KOPT-K1 (cell line): ENCODE data around the gene GATD1.

Experiments
- H3K27ac ChIP-seq: fragments of 200-600 bp; sonication (generic); 2 replicates; pipeline ENCODE4 v1.5.1; 2016; ENCODE audit warnings: antibody characterized with exemption, mild to moderate bottlenecking, low read depth, low read length; ENCODE audit not compliant: poor library complexity, severe bottlenecking
- H3K36me3 ChIP-seq: fragments of 200-600 bp; sonication (generic); 2 replicates; pipeline ENCODE4 v1.5.1; 2017; ENCODE audit warnings: antibody characterized with exemption, mild to moderate bottlenecking, low read length, moderate library complexity; ENCODE audit not compliant: insufficient read depth
- H3K9me3 ChIP-seq: fragments of 200-600 bp; sonication (generic); 2 replicates; pipeline ENCODE4 v1.5.1; 2017; ENCODE audit warnings: antibody characterized with exemption, low read length, mild to moderate bottlenecking; ENCODE audit not compliant: insufficient read depth, poor library complexity, severe bottlenecking

Gene GATD1

GRCh38 chr11:779955-780532 lies 2.8 kb upstream of the GATD1 start:
- peaks cover 15% of the 10 kb centered on the region; the same call in 1 of the 2 replicates for H3K36me3 ChIP-seq
- H3K27ac ChIP-seq: no peak overlapping the region
- H3K9me3 ChIP-seq: no peaks in the 10 kb centered on the region

- no peak overlapping the region for H3K27ac ChIP-seq
- H3K9me3 ChIP-seq: no peaks in the 10 kb centered on the region
- peaks cover 23% of the 10 kb centered on the region; the same call in 1 of the 2 replicates for H3K36me3 ChIP-seq
Observed at GRCh38 chr11:778976-779954, 2.0 kb upstream of the GATD1 start.

GRCh38 chr11:776561-777287 lies 563 bp downstream of the GATD1 start:
- peak overlapping the region; percentile 91 for H3K27ac ChIP-seq
- H3K9me3 ChIP-seq: no peaks in the 10 kb centered on the region
- H3K36me3 ChIP-seq: peaks cover 47% of the 10 kb centered on the region

GRCh38 chr11:776263-776560 lies 1.1 kb downstream of the GATD1 start:
- Histone ChIP-seq H3K27ac (peak overlapping the region; percentile 91), H3K36me3 (peaks cover 52% of the 10 kb centered on the region), H3K9me3 (no peaks in the 10 kb centered on the region)

GRCh38 chr11:774873-775592 lies 2.3 kb downstream of the GATD1 start:
- Histone ChIP-seq H3K27ac (no peak overlapping the region), H3K36me3 (peaks cover 64% of the 10 kb centered on the region), H3K9me3 (no peaks in the 10 kb centered on the region)

GRCh38 chr11:773830-774229 lies 3.5 kb downstream of the GATD1 start:
- no peak overlapping the region for H3K27ac ChIP-seq
- H3K36me3 ChIP-seq: peaks cover 60% of the 10 kb centered on the region

GRCh38 chr11:773425-773824 lies 3.9 kb downstream of the GATD1 start:
- H3K9me3 ChIP-seq: no peaks in the 10 kb centered on the region
- H3K36me3 ChIP-seq: peaks cover 57% of the 10 kb centered on the region
- no peak overlapping the region for H3K27ac ChIP-seq

More at GRCh38 chr11:773830-774229, 3.5 kb downstream of the GATD1 start:
- H3K9me3 ChIP-seq: no peaks in the 10 kb centered on the region

GRCh38 chr11:772429-773390 lies 4.6 kb downstream of the GATD1 start:
- Histone ChIP-seq H3K9me3 (no peaks in the 10 kb centered on the region), H3K27ac (no peak overlapping the region), H3K36me3 (peaks cover 57% of the 10 kb centered on the region)

GRCh38 chr11:771617-772204 lies 5.6 kb downstream of the GATD1 start:
- peaks cover 66% of the 10 kb centered on the region for H3K36me3 ChIP-seq
- no peaks in the 10 kb centered on the region for H3K9me3 ChIP-seq
- H3K27ac ChIP-seq: no peak overlapping the region

GRCh38 chr11:770642-771616 lies 6.4 kb downstream of the GATD1 start:
- no peaks in the 10 kb centered on the region for H3K9me3 ChIP-seq
- H3K36me3 ChIP-seq: peaks cover 74% of the 10 kb centered on the region
- H3K27ac ChIP-seq: no peak overlapping the region

- no peaks in the 10 kb centered on the region for H3K9me3 ChIP-seq
- H3K36me3 ChIP-seq: peaks cover 80% of the 10 kb centered on the region
- no peak overlapping the region for H3K27ac ChIP-seq
Observed at GRCh38 chr11:769887-770641, 7.2 kb downstream of the GATD1 start.

- no peaks in the 10 kb centered on the region for H3K9me3 ChIP-seq
- no peak overlapping the region for H3K27ac ChIP-seq
- peaks cover 78% of the 10 kb centered on the region for H3K36me3 ChIP-seq
Observed at GRCh38 chr11:767238-767637, 10.0 kb downstream of the GATD1 start.
